ENCODE measurements around the gene BCL11A.
A peak's percentile ranks its signal among the peaks of the same experiment; 100 is the strongest.

Gene BCL11A

DNA sequence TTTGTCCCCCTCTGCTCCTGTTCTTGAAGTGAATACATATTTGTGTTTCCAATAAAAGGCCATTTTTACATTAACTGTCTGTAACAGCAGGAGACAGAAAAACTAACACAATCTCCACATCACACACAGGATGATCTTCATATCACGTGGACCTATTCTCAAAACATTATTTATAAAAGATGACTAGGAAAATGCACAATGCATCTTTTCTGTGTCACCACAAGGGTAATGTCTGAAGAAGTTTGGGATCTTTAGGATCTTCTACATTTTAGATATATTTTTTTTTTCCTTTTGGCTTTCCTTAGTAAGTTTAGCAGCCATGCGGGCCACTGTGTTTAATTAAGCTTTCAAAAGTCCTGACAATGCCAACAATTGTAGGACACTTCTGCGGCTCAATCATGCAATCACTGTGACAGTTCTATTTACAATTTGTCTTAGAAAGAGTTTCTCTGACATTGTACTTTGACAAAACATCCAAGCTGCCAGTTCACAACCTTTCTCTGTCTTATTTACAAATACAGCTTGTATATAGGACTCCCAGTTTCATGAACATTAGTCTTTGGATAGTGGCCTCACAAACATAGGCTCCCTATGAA is 12.3 kb downstream of the BCL11A start:
- DNase-seq: no peak

GRCh38 chr2:60540074-60540473 is 13.4 kb downstream of the BCL11A start:
- DNase-seq: peak; percentile 32

- DNase-seq: no peak
Observed at GRCh38 chr2:60539140-60539539, 14.3 kb downstream of the BCL11A start.

DNA sequence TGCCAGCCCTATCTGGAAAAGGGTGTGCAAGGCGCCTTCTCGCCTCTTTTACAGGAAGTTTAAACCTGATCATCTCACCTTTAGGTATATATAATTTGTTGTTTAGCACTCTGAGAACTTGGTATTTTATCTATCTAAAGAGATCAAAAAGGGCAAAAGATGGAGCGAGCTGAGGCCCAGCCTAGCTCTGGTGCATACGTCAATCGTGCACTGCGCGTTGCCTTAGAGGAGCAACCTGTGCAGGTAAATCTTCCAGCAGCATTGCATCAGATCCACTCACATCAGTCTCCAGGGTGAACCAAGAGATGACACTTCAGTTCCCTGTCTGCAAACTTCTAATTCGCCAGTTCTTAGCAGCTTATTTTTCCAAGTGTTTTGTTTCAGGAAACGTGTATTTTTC is 15.4 kb downstream of the BCL11A start:
- DNase-seq: no peak

- DNase-seq: no peak
Observed at GRCh38 chr2:60536746-60537145, 16.7 kb downstream of the BCL11A start.

DNA sequence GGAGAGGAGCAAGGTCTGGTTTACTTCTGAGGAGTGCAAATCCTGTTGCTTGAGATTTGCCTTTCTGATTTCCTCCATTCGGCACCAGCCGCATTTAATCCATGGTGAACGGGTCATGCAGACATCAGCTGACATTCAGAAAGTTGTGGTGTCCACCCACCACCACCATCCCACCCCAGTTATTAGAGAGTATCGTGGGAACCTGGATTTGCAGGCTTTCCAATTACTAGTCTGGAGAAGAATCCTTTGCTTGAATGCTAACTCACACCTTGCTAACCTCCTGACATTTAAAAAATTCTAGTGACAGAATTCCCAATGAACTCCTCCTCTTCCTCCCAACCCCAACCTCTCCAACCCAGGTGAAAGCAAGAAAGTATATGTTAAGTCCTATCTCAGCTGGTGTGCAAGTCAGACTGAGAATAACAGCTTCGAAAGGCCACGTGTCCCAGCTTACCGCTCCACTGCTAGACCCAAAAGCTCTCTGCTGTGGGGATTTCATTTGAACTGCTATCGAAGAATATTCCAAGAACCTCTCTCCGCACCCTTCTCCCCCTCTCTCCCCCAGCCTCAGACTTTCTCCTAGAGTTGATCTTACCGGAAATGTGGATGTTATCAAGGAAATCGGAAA is 17.7 kb downstream of the BCL11A start:
- DNase-seq: no peak

- no peak for DNase-seq
Observed at GRCh38 chr2:60534892-60535684, 18.4 kb downstream of the BCL11A start.

- DNase-seq: no peak
Observed at GRCh38 chr2:60534052-60534685, 19.3 kb downstream of the BCL11A start.

GRCh38 chr2:60533101-60534051 is 20.1 kb downstream of the BCL11A start:
- DNase-seq: no peak

GRCh38 chr2:60532421-60532820 is 21.0 kb downstream of the BCL11A start:
- DNase-seq: no peak

GRCh38 chr2:60531701-60532133 is 21.7 kb downstream of the BCL11A start:
- no peak for DNase-seq

GRCh38 chr2:60530660-60531281 is 22.7 kb downstream of the BCL11A start:
- DNase-seq: peak; percentile 55

- DNase-seq: peak; percentile 72
Observed at GRCh38 chr2:60529785-60530627, 23.4 kb downstream of the BCL11A start.

DNA sequence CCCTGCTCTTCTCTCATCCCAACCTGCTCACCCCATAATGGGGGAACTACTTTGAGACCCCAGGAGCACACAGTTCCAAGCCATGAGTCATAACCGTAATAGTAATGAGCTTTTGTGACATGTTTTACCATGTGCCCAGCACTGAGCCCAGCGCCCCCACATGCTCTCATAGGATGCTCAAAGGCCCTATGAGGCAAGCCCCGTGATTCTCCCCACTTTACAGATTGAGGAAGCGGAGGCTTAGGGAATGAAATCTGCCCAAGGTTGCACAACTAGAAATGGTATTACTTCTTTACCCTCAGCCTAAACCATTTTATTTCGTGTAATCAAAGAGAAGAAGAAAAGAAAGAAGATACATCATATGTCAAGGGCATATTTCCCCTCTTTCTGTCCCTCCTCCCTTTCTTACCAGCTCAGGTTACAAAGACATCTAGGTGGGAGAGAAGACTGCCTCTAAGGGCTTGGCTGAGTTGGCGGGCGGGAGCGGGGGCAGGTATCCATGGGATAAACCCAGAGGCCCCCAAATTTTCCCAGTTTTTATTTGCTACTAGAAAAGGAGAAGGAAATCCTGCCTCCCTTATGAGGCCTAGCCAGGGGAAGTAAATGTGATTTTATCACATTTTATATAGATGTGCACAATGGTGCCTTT is 24.2 kb downstream of the BCL11A start:
- DNase-seq: peak; percentile 97

DNA sequence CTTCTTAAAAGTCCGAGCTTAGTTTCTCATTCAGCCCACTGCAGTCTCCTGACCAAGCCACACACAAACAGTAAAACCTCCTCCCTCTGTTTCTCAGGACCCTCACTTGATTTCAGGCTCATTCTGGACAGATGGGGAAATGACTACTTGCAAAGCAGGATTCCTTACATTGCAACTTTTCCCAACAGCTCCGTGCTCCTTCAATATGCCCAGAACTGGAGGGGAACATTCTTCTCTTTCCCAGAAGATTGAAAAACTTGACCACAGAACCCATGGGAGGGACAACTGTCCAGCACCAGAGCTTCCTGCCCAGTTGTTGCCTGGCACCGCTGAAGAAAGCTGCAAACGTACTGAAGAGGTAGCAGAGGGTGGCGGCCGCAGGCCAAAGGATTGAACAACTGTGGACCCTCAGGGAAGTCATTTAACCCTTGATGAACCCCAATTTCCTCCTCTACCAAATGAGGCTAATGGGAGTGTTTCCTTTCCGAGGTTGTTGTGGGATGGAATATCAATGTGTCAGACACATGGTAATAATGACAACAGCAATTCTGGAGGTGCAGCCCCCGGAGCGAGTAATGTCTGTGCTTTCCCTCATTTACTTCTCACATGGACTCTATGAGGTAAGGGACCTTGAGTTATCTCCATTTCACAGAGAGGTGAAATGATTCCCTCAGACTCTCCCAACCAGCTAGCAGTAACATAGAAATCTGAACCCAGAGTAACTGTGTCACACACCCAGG is 25.0 kb downstream of the BCL11A start:
- peak; percentile 77 for DNase-seq

DNA sequence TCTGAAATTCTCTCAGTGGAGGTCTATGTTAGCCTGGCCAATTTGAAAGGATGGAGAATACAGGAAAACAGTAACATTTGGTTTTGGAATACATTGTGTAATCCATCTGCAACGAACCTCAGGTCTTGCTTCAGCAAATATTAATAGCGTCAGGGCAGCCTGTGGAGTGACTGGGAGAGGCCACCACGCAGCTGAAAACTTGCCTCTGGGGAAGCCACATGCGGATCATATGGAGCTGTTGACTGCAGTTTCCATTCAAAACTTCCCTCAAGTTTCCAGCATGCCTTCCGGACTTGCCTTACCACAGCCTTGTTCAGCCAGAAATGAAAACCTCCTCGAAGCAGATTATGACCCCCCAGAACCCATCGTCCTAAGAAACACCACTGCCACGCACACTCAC is 25.7 kb downstream of the BCL11A start:
- DNase-seq: peak; percentile 94

GRCh38 chr2:60526623-60527022 is 26.8 kb downstream of the BCL11A start:
- DNase-seq: peak; percentile 81

DNA sequence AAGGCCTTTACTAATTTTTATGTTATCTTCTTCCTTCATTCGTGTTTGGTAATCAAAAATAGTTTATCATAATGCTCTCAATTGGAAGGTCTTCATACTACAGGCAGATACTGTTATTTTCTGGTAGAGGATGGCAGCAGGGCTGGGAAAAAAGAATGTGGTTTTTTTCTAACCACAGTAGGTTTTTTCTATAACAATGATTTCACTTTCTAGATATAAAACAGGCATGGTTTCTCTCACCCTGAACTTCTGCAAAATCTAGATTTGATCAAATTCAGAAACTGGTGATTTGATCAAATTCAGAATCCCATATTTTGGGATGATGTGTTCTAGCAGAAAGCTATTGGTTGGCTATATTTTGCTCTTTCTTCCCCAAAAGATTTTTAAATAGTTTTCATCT is 27.6 kb downstream of the BCL11A start:
- peak; percentile 59 for DNase-seq

DNA sequence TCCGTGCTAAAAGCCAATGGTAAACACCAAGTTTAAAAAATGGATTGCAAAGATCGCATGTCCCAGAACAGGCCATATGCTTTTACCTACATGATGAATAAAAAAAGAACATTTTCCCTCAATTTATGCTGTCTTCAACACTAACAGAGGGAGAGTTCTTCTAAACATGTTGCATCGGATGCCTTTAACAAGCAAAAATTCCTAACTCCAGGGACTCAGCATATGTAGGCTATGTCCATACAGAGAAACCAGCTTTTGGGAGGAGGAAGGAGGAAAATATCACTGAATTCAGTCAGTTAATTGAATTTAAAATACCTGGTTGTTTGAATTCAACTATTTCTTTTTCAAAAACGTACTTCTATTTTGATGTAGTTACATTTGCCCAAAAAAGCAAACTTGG is 28.6 kb downstream of the BCL11A start:
- DNase-seq: no peak

- peak; percentile 68 for DNase-seq
Observed at GRCh38 chr2:60523963-60524362, 29.5 kb downstream of the BCL11A start.

Measured in suppressor macrophage treated with lipopolysaccharide for 4 hours (primary cell).